RWPE2 (cell line): ENCODE results near the gene PACSIN2.

Experiments
- ATAC-seq: fragments of 200-7000 bp; cut with Tn5 transposase; 3 replicates; pipeline ENCODE4 v1.9.1; 2021; ENCODE audit warnings: low read depth
- DNase-seq: peaks from one replicate; pipeline ENCODE4 v3.0.0-alpha.2; 2020; ENCODE audit warnings: low spot score
- H3K27ac ChIP-seq: fragments of 450-650 bp; 2 replicates; pipeline ENCODE4 v1.5.1; 2017; ENCODE audit warnings: mild to moderate bottlenecking; ENCODE audit not compliant: poor library complexity, severe bottlenecking
- H3K27me3 ChIP-seq: fragments of 250-450 bp; sonication (Bioruptor Pico); 2 replicates; pipeline ENCODE4 v1.5.1; 2021; ENCODE audit warnings: mild to moderate bottlenecking, moderate library complexity; ENCODE audit not compliant: insufficient read depth, poor library complexity, severe bottlenecking
- H3K36me3 ChIP-seq: fragments of 250-450 bp; sonication (Bioruptor Pico); 2 replicates; pipeline ENCODE4 v1.5.1; 2020; ENCODE audit warnings: low read depth, mild to moderate bottlenecking, moderate library complexity
- H3K4me1 ChIP-seq: fragments of 250-450 bp; sonication (Bioruptor Pico); 2 replicates; pipeline ENCODE4 v1.5.1; 2021; ENCODE audit warnings: mild to moderate bottlenecking, moderate library complexity; ENCODE audit not compliant: insufficient read depth, poor library complexity, severe bottlenecking
- H3K4me3 ChIP-seq: fragments of 250-450 bp; sonication (Bioruptor Pico); 2 replicates; pipeline ENCODE4 v1.5.1; 2021; ENCODE audit warnings: mild to moderate bottlenecking, moderate library complexity; ENCODE audit not compliant: severe bottlenecking
- H3K9me3 ChIP-seq: fragments of 250-450 bp; sonication (Bioruptor Pico); 2 replicates; pipeline ENCODE4 v1.5.1; 2021; ENCODE audit warnings: mild to moderate bottlenecking, moderate library complexity; ENCODE audit not compliant: severe bottlenecking
- CTCF ChIP-seq: fragments of 450-650 bp; IDR thresholded peaks from one replicate; pipeline ENCODE4 v1.5.1; 2017; ENCODE audit warnings: mild to moderate bottlenecking, moderate library complexity; ENCODE audit not compliant: poor library complexity, severe bottlenecking

Gene PACSIN2

GRCh38 chr22:42881298-42881697 lies 133.7 kb downstream of the PACSIN2 start:
- H3K27ac ChIP-seq, result no peak overlapping the region
- H3K4me3 ChIP-seq, result no peak overlapping the region
- no peaks in the 10 kb centered on the region for H3K4me1 ChIP-seq
- no peak for ATAC-seq
- H3K36me3 ChIP-seq, result peaks cover 74% of the 10 kb centered on the region
- H3K27me3 ChIP-seq, result no peaks in the 10 kb centered on the region
- H3K9me3 ChIP-seq, result no peaks in the 10 kb centered on the region
- TF ChIP-seq CTCF, result no peak
- DNase-seq, result no peak

- ATAC-seq, result no peak
Measured at GRCh38 chr22:42880815-42881214, 134.1 kb downstream of the PACSIN2 start.

GRCh38 chr22:42879371-42880021 lies 135.5 kb downstream of the PACSIN2 start:
- no peak for TF ChIP-seq CTCF
- H3K36me3 ChIP-seq, result peaks cover 88% of the 10 kb centered on the region
- no peak overlapping the region for H3K27ac ChIP-seq
- DNase-seq, result no peak
- no peak for ATAC-seq
- no peaks in the 10 kb centered on the region for H3K27me3 ChIP-seq
- H3K4me1 ChIP-seq, result no peaks in the 10 kb centered on the region
- H3K9me3 ChIP-seq, result no peaks in the 10 kb centered on the region
- no peak overlapping the region for H3K4me3 ChIP-seq

More at GRCh38 chr22:42880815-42881214, 134.1 kb downstream of the PACSIN2 start:
- H3K9me3 ChIP-seq, result no peaks in the 10 kb centered on the region
- H3K36me3 ChIP-seq, result peaks cover 79% of the 10 kb centered on the region
- no peak overlapping the region for H3K27ac ChIP-seq
- no peak for TF ChIP-seq CTCF
- no peaks in the 10 kb centered on the region for H3K27me3 ChIP-seq
- DNase-seq, result no peak
- H3K4me3 ChIP-seq, result no peak overlapping the region
- no peaks in the 10 kb centered on the region for H3K4me1 ChIP-seq

GRCh38 chr22:42878561-42879305 lies 136.2 kb downstream of the PACSIN2 start:
- Histone ChIP-seq H3K36me3 (peaks cover 88% of the 10 kb centered on the region), H3K9me3 (no peaks in the 10 kb centered on the region), H3K27me3 (no peaks in the 10 kb centered on the region), H3K4me1 (no peaks in the 10 kb centered on the region), H3K4me3 (no peak overlapping the region), H3K27ac (no peak overlapping the region)
- ATAC-seq (no peak), DNase-seq (no peak)
- no peak for TF ChIP-seq CTCF
